MM.1S (cell line): ENCODE data around the gene C3orf20.

Experiments
- DNase-seq: peaks from one replicate; pipeline ENCODE4 v3.0.0-alpha.2; 2015
- H2AFZ ChIP-seq: fragments of 300-600 bp; sonication (generic); 2 replicates; pipeline ENCODE4 v1.6.0; 2016; ENCODE audit warnings: antibody characterized with exemption, low read length
- H3F3A ChIP-seq: fragments of 300-600 bp; sonication (generic); 2 replicates; pipeline ENCODE4 v1.6.1; 2016; ENCODE audit warnings: mild to moderate bottlenecking, antibody characterized with exemption, low read length, moderate library complexity, mixed read lengths; ENCODE audit not compliant: insufficient read depth
- H3K27ac ChIP-seq: fragments of 300-600 bp; sonication (generic); 2 replicates; pipeline ENCODE4 v1.5.1; 2016; ENCODE audit warnings: mild to moderate bottlenecking, low read length
- H3K27me3 ChIP-seq: fragments of 300-600 bp; sonication (generic); replicated peaks from 2 replicates; pipeline ENCODE4 v1.6.0; 2016; ENCODE audit warnings: low read length; ENCODE audit not compliant: insufficient read depth
- H3K36me3 ChIP-seq: fragments of 300-600 bp; sonication (generic); replicated peaks from 2 replicates; pipeline ENCODE4 v1.6.1; 2016; ENCODE audit warnings: mild to moderate bottlenecking, low read length, mixed read lengths; ENCODE audit not compliant: insufficient read depth
- H3K4me1 ChIP-seq: fragments of 300-600 bp; sonication (generic); 2 replicates; pipeline ENCODE4 v1.6.1; 2016; ENCODE audit warnings: low read length, mixed read lengths
- H3K4me2 ChIP-seq: fragments of 300-600 bp; sonication (generic); 2 replicates; pipeline ENCODE4 v1.6.0; 2016; ENCODE audit warnings: low read depth, low read length
- H3K4me3 ChIP-seq: fragments of 300-600 bp; sonication (generic); 2 replicates; pipeline ENCODE4 v1.5.1; 2016; ENCODE audit warnings: low read length, mixed read lengths
- H3K79me2 ChIP-seq: fragments of 300-600 bp; sonication (generic); 2 replicates; pipeline ENCODE4 v1.6.1; 2016; ENCODE audit warnings: mixed run types, low read length, mixed read lengths
- H3K9ac ChIP-seq: fragments of 300-600 bp; sonication (generic); 2 replicates; pipeline ENCODE4 v1.6.1; 2016; ENCODE audit warnings: low read length, mixed read lengths
- H3K9me2 ChIP-seq: fragments of 300-600 bp; sonication (generic); replicated peaks from 2 replicates; pipeline ENCODE4 v1.6.1; 2016; ENCODE audit warnings: mild to moderate bottlenecking, low read length, mixed read lengths; ENCODE audit not compliant: insufficient read depth
- H3K9me3 ChIP-seq: fragments of 300-600 bp; sonication (generic); replicated peaks from 2 replicates; pipeline ENCODE4 v1.6.1; 2016; ENCODE audit warnings: mild to moderate bottlenecking, low read length, mixed read lengths; ENCODE audit not compliant: insufficient read depth
- H4K20me1 ChIP-seq: fragments of 300-600 bp; sonication (generic); 2 replicates; pipeline ENCODE4 v1.6.1; 2016; ENCODE audit warnings: mild to moderate bottlenecking, low read length, moderate library complexity, mixed read lengths; ENCODE audit not compliant: insufficient read depth
- EZH2 ChIP-seq: fragments of 300-600 bp; sonication (generic); optimal IDR thresholded peaks from 2 replicates; pipeline ENCODE3; 2017; ENCODE audit warnings: low read depth, mild to moderate bottlenecking, antibody characterized with exemption, low read length, mixed read lengths
- EZH2phosphoT487 ChIP-seq: fragments of 300-600 bp; sonication (generic); IDR thresholded peaks from 2 replicates; pipeline ENCODE4 v1.6.1; 2018; ENCODE audit warnings: antibody characterized with exemption, low read length
- TF ChIP-seq, protein P1 (sequence below): fragments of 300-600 bp; sonication (generic); IDR thresholded peaks from 2 replicates; pipeline ENCODE4 v1.5.1; 2016; ENCODE audit warnings: antibody characterized with exemption, low read length, mixed read lengths

Gene C3orf20

DNA sequence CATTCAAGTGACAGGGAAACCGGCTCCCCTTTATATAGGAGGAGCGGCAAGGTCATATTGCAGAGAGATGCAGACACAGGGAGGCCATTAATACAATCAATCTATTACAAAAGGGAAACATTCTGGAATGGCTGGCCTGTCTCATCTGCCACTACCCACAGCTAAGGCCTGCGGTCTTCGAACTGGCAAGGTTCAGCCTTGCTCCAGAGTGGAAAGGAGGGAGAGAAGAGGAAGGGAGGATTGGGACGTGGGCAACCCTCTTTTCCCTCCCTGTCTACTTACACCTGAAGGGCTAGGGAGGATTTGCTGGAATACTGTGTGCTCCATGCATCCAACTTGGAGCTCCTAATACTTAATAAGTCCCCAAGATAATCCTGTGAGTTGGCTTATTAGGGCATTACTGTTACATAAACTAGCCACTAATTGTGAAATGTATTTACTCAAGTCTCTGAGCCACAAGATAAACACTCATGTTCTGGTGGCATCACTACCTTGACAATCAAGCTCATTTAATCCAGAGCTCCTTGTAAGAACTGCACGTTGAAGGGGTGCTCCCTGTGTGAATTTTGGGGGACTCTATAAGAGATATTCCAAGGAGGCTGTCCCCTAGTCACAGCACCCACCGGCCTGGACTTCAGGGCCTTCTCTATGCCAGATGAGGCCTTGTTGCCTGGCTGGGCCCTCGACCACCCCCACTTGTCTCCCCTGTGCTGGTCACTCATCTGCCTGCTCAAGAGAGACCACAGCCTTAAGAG is 43.1 kb upstream of the C3orf20 start:
- Histone ChIP-seq H3K9me2 (no peaks in the 10 kb centered on the region), H3F3A (no peaks in the 10 kb centered on the region), H3K79me2 (no peaks in the 10 kb centered on the region), H3K4me1 (no peaks in the 10 kb centered on the region), H3K9me3 (no peaks in the 10 kb centered on the region), H2AFZ (no peak overlapping the region), H3K4me3 (no peak overlapping the region), H3K4me2 (no peak overlapping the region), H3K36me3 (no peaks in the 10 kb centered on the region), H4K20me1 (no peaks in the 10 kb centered on the region), H3K9ac (no peak overlapping the region), H3K27me3 (no peaks in the 10 kb centered on the region; the same call in 1 of the 2 replicates), H3K27ac (no peak overlapping the region)
- no peak for DNase-seq
- no peak for TF ChIP-seq EZH2phosphoT487
- TF ChIP-seq EZH2 = no peak
- TF ChIP-seq, protein P1, sequence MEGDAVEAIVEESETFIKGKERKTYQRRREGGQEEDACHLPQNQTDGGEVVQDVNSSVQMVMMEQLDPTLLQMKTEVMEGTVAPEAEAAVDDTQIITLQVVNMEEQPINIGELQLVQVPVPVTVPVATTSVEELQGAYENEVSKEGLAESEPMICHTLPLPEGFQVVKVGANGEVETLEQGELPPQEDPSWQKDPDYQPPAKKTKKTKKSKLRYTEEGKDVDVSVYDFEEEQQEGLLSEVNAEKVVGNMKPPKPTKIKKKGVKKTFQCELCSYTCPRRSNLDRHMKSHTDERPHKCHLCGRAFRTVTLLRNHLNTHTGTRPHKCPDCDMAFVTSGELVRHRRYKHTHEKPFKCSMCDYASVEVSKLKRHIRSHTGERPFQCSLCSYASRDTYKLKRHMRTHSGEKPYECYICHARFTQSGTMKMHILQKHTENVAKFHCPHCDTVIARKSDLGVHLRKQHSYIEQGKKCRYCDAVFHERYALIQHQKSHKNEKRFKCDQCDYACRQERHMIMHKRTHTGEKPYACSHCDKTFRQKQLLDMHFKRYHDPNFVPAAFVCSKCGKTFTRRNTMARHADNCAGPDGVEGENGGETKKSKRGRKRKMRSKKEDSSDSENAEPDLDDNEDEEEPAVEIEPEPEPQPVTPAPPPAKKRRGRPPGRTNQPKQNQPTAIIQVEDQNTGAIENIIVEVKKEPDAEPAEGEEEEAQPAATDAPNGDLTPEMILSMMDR = no peak

DNA sequence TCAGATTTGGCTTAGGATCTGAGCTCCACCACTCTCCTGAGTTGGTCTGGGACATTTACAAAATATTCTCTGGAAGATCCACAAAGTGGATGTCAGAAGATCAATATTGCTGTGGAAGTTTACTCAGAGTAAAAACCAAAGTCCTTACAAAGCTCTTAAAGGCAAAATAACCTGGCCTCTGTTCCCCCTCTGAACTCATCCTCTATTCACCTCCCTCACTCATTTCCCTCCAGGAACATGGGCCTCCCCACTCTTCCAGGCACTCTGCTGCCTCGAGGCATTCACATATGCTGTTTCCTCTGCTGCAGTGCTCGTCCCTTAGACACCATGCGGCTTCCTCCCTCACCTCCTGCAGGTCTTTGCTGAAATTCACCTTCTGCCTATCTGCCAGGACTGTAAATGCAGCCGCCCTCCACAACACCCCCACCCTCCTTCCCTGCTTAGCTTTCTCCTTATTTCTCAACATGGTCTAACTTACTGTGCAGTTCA is 42.5 kb upstream of the C3orf20 start:
- Histone ChIP-seq H3F3A (no peaks in the 10 kb centered on the region), H3K4me3 (no peak overlapping the region), H3K9me3 (no peaks in the 10 kb centered on the region), H3K4me2 (no peak overlapping the region), H2AFZ (no peak overlapping the region), H3K9me2 (no peaks in the 10 kb centered on the region), H3K4me1 (no peaks in the 10 kb centered on the region), H4K20me1 (no peaks in the 10 kb centered on the region), H3K27me3 (no peaks in the 10 kb centered on the region; the same call in 1 of the 2 replicates), H3K79me2 (no peaks in the 10 kb centered on the region), H3K36me3 (no peaks in the 10 kb centered on the region), H3K9ac (no peak overlapping the region), H3K27ac (no peak overlapping the region)
- TF ChIP-seq EZH2 (no peak), EZH2phosphoT487 (no peak)
- TF ChIP-seq, protein P1 = no peak
- DNase-seq = no peak

DNA sequence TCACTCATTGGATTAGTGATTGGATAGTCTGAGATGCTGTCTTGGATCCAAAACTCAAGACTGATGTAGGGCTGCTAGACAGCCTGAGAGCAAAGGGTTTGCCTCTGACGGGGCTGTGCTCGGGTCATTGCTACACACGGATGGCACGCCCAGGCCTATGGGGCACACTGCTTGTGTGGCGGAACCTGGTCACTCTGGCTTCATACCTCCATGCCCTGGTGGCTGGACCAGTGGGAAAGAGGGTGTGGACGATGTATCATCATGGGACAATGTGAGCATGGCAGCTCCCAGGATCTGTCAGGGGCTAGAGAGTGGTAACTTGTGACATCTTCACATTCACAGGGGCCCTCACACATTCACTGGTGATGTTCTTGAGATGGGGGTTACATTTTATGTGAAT is 41.5 kb upstream of the C3orf20 start:
- TF ChIP-seq EZH2phosphoT487 (no peak), EZH2 (no peak)
- TF ChIP-seq, protein P1 = no peak
- no peaks in the 10 kb centered on the region for H3K4me1 ChIP-seq

More for the DNA sequence above, 41.5 kb upstream of the C3orf20 start:
- Histone ChIP-seq H3K4me3 (no peak overlapping the region), H2AFZ (no peak overlapping the region), H4K20me1 (no peaks in the 10 kb centered on the region), H3K9ac (no peak overlapping the region), H3K27ac (no peak overlapping the region), H3K27me3 (no peaks in the 10 kb centered on the region; the same call in 1 of the 2 replicates), H3K9me2 (no peaks in the 10 kb centered on the region), H3K36me3 (no peaks in the 10 kb centered on the region), H3F3A (no peaks in the 10 kb centered on the region), H3K9me3 (no peaks in the 10 kb centered on the region), H3K4me2 (no peak overlapping the region), H3K79me2 (no peaks in the 10 kb centered on the region)
- no peak for DNase-seq
